ENCODE measurements around the gene GCN1. TPM values are rescaled to one million over a fixed set of nuclear protein-coding genes. Genes with fewer than 3 reads are reported as not detected.

The GCN1 gene
- total and polyA plus RNA-seq, 11 donors: 7.2 to 51.7 (median 33.7) TPM

DNA sequence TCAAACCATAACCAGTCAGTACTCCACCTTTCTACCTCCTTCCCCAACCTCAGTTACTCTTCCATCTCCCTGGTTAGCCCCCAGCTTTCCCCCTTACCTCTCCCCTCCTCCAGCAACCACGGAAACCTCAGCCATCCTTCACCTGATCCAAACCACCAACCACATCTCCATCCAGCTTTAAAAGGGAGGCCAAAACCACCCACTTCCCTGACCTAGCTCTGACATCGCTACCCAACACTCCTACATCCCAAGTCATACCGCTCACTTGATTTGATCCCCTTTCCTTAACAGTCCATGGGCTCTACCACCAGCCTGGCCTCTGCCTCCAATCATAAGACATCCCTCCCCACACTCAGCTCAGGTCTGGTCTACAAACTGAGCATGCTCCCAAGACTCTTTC, 79.4 kb downstream of the GCN1 start:
- intact Hi-C loops (cut with DNase I): loop anchor here in 1 of 10 donors (2.0 kb wide), 1 partner anchor 28 kb away; no protein-coding TSS in a partner anchor
- peak in 1 of 5 donors; percentile 9 for DNase-seq
- peak overlapping the region in 10 of 12 donors; percentile 61 to 97 (median 88) for H3K4me3 ChIP-seq
- WGBS, 4 donors: 75 to 89% (median 84%) methylated on average over 3 of the region's 3 CpGs
- peaks cover 7 to 82% (median 46%) of the 10 kb centered on the region in 12 donors for H3K4me1 ChIP-seq
- no peaks in the 10 kb centered on the region for H3K9me3 ChIP-seq
- no peak for TF ChIP-seq POLR2A (IDR thresholded peaks at IDR 0.05)
- TF ChIP-seq, protein P1, sequence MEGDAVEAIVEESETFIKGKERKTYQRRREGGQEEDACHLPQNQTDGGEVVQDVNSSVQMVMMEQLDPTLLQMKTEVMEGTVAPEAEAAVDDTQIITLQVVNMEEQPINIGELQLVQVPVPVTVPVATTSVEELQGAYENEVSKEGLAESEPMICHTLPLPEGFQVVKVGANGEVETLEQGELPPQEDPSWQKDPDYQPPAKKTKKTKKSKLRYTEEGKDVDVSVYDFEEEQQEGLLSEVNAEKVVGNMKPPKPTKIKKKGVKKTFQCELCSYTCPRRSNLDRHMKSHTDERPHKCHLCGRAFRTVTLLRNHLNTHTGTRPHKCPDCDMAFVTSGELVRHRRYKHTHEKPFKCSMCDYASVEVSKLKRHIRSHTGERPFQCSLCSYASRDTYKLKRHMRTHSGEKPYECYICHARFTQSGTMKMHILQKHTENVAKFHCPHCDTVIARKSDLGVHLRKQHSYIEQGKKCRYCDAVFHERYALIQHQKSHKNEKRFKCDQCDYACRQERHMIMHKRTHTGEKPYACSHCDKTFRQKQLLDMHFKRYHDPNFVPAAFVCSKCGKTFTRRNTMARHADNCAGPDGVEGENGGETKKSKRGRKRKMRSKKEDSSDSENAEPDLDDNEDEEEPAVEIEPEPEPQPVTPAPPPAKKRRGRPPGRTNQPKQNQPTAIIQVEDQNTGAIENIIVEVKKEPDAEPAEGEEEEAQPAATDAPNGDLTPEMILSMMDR (IDR thresholded peaks at IDR 0.05): no peak
- no peaks in the 10 kb centered on the region for H3K27me3 ChIP-seq
- peak overlapping the region in 2 of 12 donors; percentile 95 to 98 for H3K27ac ChIP-seq
- H3K36me3 ChIP-seq: peaks cover 0 to 17% (median 0%) of the 10 kb centered on the region in 9 donors
- ATAC-seq: no peak

DNA sequence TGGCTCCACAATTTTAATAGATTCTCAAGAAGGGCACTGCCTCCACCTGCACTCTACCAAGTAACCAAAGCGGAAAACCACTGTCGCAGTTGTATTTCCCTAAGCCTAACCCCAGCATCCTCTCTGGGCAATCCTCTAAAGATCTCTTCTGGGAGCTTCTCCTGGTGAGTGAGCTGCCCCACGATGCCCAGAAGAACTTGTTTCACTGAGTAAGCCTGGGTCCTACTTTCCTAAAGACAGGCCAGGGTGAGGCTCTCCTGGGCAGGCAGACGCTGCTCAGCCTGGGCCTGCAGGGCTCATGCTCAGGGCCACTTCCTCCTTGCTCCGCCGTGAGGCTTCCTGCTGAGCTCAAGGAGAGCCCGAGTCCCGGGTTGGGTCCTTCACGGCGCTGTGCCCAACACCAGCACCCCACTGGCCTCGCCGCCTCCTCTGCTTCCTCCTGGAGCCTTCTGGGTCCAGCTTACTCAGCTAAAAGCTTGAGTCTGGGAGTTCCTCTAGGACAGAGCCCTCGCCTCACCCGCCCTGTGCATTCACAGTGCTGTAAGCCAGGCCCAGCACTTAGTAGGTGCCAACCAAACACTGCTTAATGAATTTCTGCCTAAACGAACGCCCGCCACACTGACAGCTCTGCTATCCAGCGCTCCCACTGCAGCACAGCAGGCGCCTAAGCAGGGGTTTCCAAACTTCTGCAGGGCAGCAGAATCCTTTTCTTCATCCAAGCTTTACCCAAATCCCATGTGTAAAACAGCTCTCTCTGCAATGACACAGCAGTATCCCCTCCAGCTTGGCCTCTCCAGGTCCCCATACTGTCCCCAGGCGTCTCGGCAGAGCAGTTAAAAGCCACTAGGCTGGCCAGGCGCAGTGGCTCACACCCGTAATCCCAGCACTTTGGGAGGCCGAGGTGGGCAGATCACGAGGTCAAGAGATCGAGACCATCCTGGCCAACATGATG, 83.7 kb downstream of the GCN1 start:
- no peak for TF ChIP-seq POLR2A (IDR thresholded peaks at IDR 0.05)
- TF ChIP-seq, protein P1 (IDR thresholded peaks at IDR 0.05): no peak
- 58 to 70% (median 60%) methylated on average over 24 to 26 of the region's 26 CpGs for WGBS, 4 donors
- intact Hi-C loops (cut with DNase I): no loop called here
- peak; percentile 62 to 87 (median 75) for DNase-seq
- peak; percentile 53 to 87 (median 72) for ATAC-seq
- Histone ChIP-seq H3K36me3 (peaks cover 0 to 45% (median 11%) of the 10 kb centered on the region in 9 donors), H3K27me3 (no peaks in the 10 kb centered on the region), H3K9me3 (no peaks in the 10 kb centered on the region), H3K4me3 (peak overlapping the region in 1 of 12 donors; percentile 26), H3K27ac (peak overlapping the region in 9 of 12 donors; percentile 7 to 77 (median 37)), H3K4me1 (peaks cover 3 to 67% (median 28%) of the 10 kb centered on the region in 12 donors)

- TF ChIP-seq, protein P1 (IDR thresholded peaks at IDR 0.05): no peak
- no peak for TF ChIP-seq POLR2A (IDR thresholded peaks at IDR 0.05)
- Histone ChIP-seq H3K9me3 (no peaks in the 10 kb centered on the region), H3K4me3 (no peak overlapping the region), H3K27ac (peak overlapping the region in 1 of 12 donors; percentile 77), H3K4me1 (peaks cover 0 to 56% (median 17%) of the 10 kb centered on the region in 12 donors), H3K36me3 (peaks cover 0 to 54% (median 14%) of the 10 kb centered on the region in 9 donors), H3K27me3 (no peaks in the 10 kb centered on the region)
- no peak for ATAC-seq
- DNase-seq: peak in 1 of 5 donors; percentile 26
- intact Hi-C loops (cut with DNase I): no loop called here
- WGBS, 4 donors: 82 to 85% (median 84%) methylated on average over 9 to 10 of the region's 10 CpGs
Measured at GRCh38 chr12:120109570-120110267, 84.8 kb downstream of the GCN1 start.

Measured in heart left ventricle (tissue), 16 donors.